ENCODE results near the gene HOMER3.

HOMER3 gene

GRCh38 chr19:18940769-18941627 is at the start of gene HOMER3:
HOMER3 (minus strand) TSS chr19:18941217; CDS start chr19:18938982, 2,235 bp downstream.
- DNase-seq, result peak; percentile 62

DNA sequence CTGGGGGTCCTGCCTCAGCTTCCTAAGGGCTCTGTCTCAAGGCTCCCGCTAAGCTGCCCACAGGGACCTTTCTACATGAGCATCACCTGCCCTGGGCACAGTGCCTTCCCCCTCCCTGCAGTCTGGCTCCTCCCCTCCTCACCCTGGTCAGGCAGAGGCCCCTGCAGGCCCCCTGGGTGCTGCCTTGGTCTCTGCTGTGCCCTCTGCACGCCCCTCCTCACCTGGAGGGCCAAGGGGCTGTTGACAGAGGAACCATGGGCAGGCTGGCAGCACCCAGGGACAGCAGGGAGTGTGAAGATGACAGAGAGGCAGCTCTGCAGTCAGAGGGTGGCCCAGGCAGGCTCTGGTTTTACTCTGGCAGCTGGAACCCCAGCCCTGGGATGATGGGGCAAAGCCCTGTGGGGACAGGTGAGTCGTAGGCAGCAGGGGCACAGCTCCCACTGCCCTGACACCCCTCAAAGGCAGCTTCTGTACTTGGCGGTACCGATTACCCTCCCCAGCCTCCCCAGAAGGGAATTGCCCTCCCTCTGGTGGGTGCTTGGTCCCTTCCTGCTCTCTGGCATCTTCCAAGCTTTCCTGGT is 49.2 kb upstream of the HOMER3 start:
- DNase-seq, result no peak

- no peak for DNase-seq
Observed at GRCh38 chr19:18989316-18989715, 48.3 kb upstream of the HOMER3 start.

DNA sequence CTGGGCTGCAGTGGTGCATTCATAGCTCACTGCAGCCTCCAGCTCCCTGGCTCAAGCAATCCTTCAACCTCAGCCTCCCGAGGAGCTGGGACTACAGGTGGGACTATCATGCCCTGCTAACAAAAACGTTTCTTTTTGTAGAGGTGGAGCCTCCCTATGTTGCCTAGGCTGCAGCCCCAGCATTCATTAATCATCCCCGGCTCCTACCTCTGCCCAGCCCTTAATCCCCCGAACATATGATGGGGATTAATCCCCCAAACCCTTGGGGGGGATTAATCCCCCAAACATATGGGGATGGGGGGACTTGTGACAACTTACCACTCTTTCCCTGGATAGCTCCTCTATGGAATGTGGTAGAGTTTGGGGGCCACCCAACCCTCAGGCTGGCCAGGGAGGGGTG is 46.4 kb upstream of the HOMER3 start:
- no peak for DNase-seq

DNA sequence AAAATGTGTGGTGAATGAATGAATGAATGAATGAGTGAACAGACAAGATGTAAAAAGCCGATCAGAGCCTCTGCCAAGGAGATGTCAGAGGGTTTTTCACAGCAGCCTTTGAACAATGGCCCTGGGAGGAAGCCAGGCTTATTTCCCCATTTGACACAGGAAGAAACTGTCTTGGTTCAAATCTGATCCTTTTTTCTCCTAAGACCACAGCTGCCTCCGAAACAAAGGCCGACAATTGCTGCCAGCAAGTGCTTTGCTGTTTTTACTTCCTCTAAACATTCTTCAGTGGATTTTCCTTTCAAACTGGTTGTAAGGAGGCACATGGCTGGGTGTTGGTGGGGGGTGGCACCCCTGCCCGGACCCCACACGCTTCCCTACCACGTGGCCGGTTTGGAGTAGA is 44.2 kb upstream of the HOMER3 start:
- DNase-seq, result no peak

- DNase-seq, result no peak
Observed at GRCh38 chr19:18984251-18984650, 43.2 kb upstream of the HOMER3 start.

DNA sequence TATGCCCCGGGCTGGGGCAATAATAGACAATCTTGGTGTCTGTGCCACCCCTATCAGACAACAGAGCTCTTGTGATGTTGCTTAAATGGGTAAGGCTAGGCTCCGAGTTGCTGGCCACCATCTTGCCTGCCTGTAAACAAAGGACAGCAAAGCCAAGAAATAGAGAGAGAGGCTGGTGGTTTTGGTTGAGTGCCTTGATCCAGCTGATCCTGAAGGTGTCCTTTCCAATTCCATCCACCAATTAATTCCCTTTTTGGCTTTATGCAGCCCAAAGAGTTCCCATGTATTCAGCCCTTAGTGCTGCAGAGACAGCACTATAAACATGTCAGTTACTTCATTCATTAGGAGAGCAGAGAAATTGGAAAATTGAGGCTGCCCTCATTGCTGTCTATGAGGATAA is 41.7 kb upstream of the HOMER3 start:
- DNase-seq, result no peak

DNA sequence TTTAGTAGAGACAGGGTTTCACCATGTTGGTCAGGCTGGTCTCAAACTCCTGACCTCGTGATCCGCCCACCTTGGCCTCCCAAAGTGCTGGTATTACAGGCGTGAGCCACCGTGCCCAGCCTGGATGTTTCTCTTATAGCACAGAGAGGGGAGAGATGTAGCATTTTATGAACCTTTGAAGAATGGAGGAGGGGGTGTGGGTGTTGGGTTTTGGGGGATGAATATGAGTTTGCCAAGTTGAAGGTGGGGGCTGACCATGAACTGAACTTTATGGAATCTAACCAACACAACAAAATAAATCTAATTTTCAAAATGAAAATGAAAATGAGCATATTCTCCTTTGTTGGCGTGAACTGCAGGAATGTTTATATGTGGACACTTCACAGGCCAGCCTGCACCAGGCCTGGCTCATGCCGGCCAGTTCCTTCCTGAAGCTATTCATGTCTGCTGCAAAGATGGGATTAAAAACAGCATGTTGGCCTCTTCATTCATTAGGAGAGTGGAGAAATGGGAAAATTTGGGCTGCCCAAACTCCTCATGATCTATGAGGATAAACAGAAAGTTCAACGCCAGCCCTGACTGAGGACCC is 39.5 kb upstream of the HOMER3 start:
- no peak for DNase-seq

- no peak for DNase-seq
Observed at GRCh38 chr19:18978616-18979015, 37.6 kb upstream of the HOMER3 start.

GRCh38 chr19:18975869-18976268 is 34.9 kb upstream of the HOMER3 start:
- no peak for DNase-seq

GRCh38 chr19:18975011-18975410 is 34.0 kb upstream of the HOMER3 start:
- no peak for DNase-seq

GRCh38 chr19:18972851-18973250 is 31.8 kb upstream of the HOMER3 start:
- no peak for DNase-seq

DNA sequence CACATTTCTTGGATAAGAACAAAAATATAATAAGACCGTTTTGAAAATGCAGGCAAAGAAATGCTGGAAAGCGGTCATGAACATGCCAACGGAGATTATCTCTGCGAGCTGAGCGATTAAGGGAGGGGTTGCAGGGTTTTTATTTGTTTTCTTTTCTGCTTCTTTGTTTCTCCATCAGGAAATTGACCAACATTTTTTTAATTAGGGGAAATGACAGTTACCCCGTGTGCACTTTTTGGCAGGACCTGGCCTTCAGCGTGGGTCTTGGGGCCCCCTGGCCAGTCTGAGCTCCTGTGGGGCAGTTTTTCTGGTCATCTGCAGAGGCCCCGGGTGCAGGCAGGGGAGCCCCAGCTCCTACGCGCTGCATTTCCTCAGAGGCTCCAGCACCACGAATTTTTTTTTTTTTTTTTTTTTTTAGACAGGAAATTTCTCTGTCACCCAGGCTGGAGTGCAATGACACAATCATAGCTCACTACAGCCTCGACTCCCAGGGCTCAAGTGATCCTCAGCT is 31.3 kb upstream of the HOMER3 start:
- peak; percentile 56 for DNase-seq

- DNase-seq, result no peak
Observed at GRCh38 chr19:18969931-18970659, 29.1 kb upstream of the HOMER3 start.

DNA sequence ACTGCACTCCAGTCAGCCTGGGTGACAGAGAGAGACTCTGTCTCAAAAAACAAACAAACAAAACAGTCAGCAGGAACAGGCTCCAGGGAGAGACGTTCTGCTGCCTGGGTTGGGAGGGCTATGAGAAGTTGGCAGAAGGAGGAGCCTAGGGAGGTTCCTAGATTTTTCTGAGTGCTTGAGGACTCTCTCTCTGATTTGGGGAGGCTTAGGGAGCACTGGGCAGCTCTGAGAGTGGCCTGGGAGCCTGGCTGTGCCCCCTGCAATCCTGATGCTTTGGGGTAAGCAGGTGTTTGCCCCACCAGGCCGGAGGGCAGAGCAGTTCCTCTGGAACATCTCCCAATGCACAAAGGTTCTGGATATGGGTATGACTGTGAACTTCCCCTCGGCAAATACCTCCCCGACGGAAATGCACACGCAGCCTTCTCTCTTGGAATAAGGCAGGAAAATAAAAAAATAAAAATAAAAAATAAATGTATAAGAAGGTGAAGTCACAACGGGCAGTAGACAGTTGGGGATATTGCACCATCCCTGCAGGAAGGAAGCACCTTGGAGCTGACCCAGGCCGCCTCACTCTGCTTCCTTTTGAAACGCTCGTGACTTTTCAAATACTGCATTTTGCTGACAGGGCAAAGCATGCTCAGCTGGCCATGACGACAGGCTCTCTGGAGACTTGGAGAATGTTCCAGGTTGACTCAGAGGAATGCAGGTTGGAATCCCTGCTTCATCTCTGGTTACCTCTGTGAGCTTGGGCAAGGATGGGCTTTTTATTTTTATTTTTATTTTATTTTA is 26.5 kb upstream of the HOMER3 start:
- DNase-seq, result peak; percentile 60

DNA sequence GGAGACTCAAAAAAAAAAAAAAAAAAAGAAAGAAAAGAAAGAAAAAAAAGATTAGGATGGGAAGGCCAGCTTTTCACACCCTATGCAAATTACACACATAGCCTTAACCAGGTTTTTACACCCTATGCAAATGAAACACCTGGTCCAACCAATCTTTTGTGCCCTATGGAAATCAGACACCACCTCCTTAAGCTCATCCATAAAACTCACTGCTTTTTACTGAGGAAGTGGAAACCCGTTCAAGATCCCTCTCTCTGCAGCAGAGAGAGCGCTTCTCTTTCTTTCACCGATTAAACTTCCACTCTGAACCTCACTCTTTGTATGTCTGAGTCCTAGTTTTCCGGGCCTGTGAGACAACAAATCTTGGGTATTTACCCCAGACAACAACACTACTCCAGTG is 25.3 kb upstream of the HOMER3 start:
- DNase-seq, result no peak

DNA sequence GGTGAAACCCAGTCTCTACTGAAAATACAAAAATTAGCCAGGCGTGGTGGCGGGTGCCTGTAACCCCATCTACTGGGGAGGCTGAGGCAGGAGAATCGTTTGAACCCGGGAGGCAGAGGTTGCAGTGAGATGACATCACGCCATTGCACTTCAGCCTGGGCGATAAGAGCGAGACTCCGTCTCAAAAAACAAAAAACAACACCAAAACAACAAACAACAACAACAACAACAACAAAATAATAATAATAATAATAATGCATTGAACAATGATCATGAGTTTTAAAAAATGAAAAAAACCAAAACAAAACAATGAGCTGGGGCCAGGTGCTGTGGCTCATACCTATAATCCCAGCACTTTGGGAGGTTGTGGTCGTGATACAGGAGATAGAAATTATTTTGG is 23.1 kb upstream of the HOMER3 start:
- no peak for DNase-seq

GRCh38 chr19:18961767-18962620 is 21.0 kb upstream of the HOMER3 start:
- DNase-seq, result no peak

- DNase-seq, result no peak
Observed at GRCh38 chr19:18960370-18960769, 19.4 kb upstream of the HOMER3 start.

DNA sequence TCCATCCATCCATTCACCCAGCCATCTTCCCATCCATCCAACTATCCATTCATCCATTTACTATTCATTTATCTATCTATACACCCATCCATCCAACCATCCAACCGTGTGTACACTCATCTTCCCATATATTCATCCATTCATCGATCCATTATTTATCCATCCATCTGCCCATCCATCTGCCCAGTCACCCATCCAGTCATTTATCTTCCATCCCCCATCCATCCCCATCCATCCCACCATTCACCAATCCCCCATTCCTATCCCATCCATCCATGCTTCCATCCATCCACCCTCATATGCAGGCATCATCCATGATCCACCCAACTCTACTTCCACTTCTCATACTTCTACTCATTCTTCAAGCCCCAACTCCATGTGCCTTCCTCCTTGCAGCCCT is 14.0 kb upstream of the HOMER3 start:
- no peak for DNase-seq

- no peak for DNase-seq
Observed at GRCh38 chr19:18954094-18954493, 13.1 kb upstream of the HOMER3 start.

All from EL (cell line).